GM12865 (cell line): ENCODE data around the gene EDC4.

Source experiments
- DNase-seq: peaks from one replicate; pipeline ENCODE4 v3.0.0; 2010; ENCODE audit warnings: low read depth
- H3K4me3 ChIP-seq: 2 replicates; pipeline ENCODE4 v1.5.1; 2011; ENCODE audit warnings: mild to moderate bottlenecking, low read depth, low read length, control low read depth
- TF ChIP-seq, protein P1 (sequence below): IDR thresholded peaks from 2 replicates; pipeline ENCODE4 v1.5.1; 2011; ENCODE audit warnings: low read length, control low read depth, low read depth, inconsistent platforms; ENCODE audit not compliant: insufficient read depth; ENCODE audit errors: missing control alignments

The EDC4 gene

DNA sequence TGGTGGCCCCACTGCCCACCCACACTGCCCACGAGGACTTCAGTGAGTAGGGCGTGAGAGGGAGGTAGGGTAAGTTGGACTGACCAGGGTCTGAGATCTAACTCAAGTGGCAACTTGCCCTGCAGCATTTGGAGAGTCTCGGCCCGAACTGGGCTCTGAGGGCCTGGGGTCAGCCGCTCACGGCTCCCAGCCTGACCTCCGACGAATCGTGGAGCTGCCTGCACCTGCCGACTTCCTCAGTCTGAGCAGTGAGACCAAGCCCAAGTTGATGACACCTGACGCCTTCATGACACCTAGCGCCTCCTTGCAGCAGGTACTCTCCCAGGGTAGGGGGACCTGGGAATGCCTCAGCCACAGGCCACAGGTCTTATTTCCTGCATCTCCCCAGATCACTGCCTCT lies 6.6 kb downstream of the EDC4 start:
- TF ChIP-seq, protein P1, sequence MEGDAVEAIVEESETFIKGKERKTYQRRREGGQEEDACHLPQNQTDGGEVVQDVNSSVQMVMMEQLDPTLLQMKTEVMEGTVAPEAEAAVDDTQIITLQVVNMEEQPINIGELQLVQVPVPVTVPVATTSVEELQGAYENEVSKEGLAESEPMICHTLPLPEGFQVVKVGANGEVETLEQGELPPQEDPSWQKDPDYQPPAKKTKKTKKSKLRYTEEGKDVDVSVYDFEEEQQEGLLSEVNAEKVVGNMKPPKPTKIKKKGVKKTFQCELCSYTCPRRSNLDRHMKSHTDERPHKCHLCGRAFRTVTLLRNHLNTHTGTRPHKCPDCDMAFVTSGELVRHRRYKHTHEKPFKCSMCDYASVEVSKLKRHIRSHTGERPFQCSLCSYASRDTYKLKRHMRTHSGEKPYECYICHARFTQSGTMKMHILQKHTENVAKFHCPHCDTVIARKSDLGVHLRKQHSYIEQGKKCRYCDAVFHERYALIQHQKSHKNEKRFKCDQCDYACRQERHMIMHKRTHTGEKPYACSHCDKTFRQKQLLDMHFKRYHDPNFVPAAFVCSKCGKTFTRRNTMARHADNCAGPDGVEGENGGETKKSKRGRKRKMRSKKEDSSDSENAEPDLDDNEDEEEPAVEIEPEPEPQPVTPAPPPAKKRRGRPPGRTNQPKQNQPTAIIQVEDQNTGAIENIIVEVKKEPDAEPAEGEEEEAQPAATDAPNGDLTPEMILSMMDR = no peak
- no peak for DNase-seq
- no peak overlapping the region for H3K4me3 ChIP-seq

DNA sequence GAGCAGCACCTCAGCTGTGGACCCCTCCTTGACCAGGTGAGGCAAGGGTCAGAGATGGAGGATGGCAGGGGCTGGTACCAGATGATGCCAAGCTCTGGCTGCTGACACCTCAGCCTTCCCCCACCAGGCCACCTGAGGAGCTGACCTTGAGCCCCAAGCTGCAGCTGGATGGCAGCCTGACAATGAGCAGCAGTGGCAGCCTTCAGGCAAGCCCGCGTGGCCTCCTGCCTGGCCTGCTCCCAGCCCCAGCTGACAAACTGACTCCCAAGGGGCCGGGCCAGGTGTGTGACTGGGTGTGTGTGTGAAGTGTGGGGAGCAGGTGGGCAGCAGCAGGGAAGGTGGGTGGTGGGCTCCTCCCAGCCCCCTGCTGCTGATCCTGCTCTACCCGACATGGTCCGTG lies 7.1 kb downstream of the EDC4 start:
- DNase-seq = no peak
- TF ChIP-seq, protein P1 = no peak
- H3K4me3 ChIP-seq = no peak overlapping the region

DNA sequence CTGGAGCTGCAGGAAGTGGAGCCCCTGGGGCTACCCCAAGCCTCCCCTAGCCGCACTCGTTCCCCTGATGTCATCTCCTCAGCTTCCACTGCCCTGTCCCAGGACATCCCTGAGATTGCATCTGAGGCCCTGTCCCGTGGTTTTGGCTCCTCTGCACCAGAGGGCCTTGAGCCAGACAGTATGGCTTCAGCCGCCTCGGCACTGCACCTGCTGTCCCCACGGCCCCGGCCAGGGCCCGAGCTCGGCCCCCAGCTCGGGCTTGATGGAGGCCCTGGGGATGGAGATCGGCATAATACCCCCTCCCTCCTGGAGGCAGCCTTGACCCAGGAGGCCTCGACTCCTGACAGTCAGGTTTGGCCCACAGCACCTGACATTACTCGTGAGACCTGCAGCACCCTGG lies 7.7 kb downstream of the EDC4 start:
- DNase-seq = no peak
- TF ChIP-seq, protein P1 = no peak
- H3K4me3 ChIP-seq = no peak overlapping the region

DNA sequence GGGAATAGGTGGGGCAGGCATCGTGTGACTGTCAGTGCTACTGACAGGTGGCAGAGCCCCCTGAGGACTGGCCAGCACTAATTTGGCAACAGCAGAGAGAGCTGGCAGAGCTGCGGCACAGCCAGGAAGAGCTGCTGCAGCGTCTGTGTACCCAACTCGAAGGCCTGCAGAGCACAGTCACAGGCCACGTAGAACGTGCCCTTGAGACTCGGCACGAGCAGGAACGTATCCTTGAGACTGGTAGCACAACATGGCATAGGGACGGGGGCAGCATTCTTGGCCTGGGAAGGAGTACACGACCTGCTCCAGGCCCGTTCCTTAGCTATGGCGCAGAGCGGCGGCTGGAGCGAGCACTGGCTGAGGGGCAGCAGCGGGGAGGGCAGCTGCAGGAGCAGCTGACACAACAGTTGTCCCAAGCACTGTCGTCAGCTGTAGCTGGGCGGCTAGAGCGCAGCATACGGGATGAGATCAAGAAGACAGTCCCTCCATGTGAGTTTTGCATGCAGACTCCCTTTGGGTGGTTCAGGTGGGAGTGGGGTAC lies 8.8 kb downstream of the EDC4 start:
- H3K4me3 ChIP-seq = no peak overlapping the region
- DNase-seq = no peak
- TF ChIP-seq, protein P1 = no peak

DNA sequence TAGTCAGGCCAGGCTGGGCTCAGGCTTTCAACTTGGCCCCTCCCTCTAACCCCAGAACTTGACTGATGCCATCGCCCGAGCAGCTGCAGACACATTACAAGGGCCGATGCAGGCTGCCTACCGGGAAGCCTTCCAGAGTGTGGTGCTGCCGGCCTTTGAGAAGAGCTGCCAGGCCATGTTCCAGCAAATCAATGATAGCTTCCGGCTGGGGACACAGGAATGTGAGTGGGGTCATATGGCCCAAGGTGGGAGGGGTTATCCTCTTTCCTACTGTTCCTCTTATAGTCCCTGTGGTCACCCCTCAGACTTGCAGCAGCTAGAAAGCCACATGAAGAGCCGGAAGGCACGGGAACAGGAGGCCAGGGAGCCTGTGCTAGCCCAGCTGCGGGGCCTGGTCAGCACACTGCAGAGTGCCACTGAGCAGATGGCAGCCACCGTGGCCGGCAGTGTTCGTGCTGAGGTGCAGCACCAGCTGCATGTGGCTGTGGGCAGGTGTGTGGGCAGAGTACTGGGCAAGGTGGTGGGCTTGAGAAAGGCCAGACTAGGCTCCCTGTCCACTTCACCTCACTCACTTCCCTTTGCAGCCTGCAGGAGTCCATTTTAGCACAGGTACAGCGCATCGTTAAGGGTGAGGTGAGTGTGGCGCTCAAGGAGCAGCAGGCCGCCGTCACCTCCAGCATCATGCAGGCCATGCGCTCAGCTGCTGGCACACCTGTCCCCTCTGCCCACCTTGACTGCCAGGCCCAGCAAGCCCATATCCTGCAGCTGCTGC lies 9.7 kb downstream of the EDC4 start:
- H3K4me3 ChIP-seq = no peak overlapping the region
- TF ChIP-seq, protein P1 = no peak
- no peak for DNase-seq

DNA sequence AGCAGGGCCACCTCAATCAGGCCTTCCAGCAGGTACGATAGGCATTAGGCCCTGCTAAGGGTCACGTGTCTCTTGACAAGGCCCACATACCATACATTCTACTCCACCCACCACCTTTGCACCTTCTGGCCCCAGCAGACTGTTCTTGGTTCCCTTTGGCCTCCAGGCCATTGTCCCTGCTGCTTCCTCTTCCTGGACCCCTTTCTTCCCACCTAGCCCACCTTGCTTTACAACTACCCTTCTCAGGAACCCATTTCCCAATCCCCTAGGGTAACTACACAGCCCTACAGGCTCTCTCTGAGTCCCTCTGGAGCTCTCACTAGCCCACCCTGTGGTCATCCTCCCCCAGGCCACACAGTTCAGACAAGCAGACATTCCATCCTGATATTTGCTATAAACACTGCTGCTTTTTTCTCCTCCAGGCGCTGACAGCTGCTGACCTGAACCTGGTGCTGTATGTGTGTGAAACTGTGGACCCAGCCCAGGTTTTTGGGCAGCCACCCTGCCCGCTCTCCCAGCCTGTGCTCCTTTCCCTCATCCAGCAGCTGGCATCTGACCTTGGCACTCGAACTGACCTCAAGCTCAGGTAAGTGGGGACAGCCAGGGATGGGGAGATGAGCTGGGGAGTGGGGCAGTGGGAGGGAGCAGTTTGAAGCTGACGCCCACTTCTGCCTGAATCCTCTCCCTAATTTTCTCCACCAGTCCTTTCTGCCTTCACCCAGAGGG lies 10.5 kb downstream of the EDC4 start:
- DNase-seq = no peak
- TF ChIP-seq, protein P1 = no peak
- no peak overlapping the region for H3K4me3 ChIP-seq
